PC-9 (cell line): ENCODE results near the gene ZFAND3. TPM values are rescaled to one million over a fixed set of nuclear protein-coding genes. Genes with fewer than 3 reads are reported as not detected.

Experiments used
- BruUV-seq: library from RNA; stranded (reverse); fragments of 400-500 nt; replicated peaks from 2 replicates; lab custom pipeline; 2021; lab: Mats Ljungman, UMichigan
- CTCF ChIA-PET: fragments of 300-600 bp; sonication (Branson Sonifier 250); formaldehyde crosslinking; loops from one replicate; lab custom pipeline; 2022; ENCODE audit warnings: antibody characterized with exemption; lab: Charles Lee
- POLR2A ChIA-PET: fragments of 300-600 bp; sonication (Branson Sonifier 250); formaldehyde crosslinking; loops from one replicate; lab custom pipeline; 2022; ENCODE audit warnings: antibody characterized with exemption; ENCODE audit not compliant: unreplicated experiment; lab: Charles Lee
- DNase-seq, 2 experiments: peaks; one replicate each; pipeline versions ENCODE4 v3.0.0 to v3.0.0-alpha.2; 2015 to 2022; ENCODE audit warnings: mixed read lengths in 1 of 2
- H2AFZ ChIP-seq: fragments of 200-600 bp; sonication (generic); 2 replicates; pipeline ENCODE4 v1.8.1; 2017; ENCODE audit warnings: antibody characterized with exemption
- H3F3A ChIP-seq: fragments of 200-600 bp; sonication (generic); 2 replicates; pipeline ENCODE4 v1.8.1; 2017; ENCODE audit warnings: antibody characterized with exemption, mild to moderate bottlenecking, low read depth; ENCODE audit not compliant: insufficient read depth
- H3K27ac ChIP-seq: fragments of 200-600 bp; sonication (generic); 2 replicates; pipeline ENCODE4 v1.6.1; 2016; ENCODE audit warnings: mixed run types
- H3K27me3 ChIP-seq: fragments of 200-600 bp; sonication (generic); 2 replicates; pipeline ENCODE4 v1.6.1; 2016; ENCODE audit warnings: low read depth, mixed run types; ENCODE audit not compliant: insufficient read depth
- H3K36me3 ChIP-seq: fragments of 200-600 bp; sonication (generic); 2 replicates; pipeline ENCODE4 v1.6.1; 2016; ENCODE audit warnings: low read depth, mixed run types
- H3K4me1 ChIP-seq: fragments of 200-600 bp; sonication (generic); replicated peaks from 2 replicates; pipeline ENCODE4 v1.6.1; 2016; ENCODE audit warnings: mixed run types; ENCODE audit not compliant: insufficient read depth
- H3K4me2 ChIP-seq: fragments of 200-600 bp; sonication (generic); 2 replicates; pipeline ENCODE4 v1.6.1; 2017; ENCODE audit warnings: mixed run types
- H3K4me3 ChIP-seq: fragments of 200-600 bp; sonication (generic); 2 replicates; pipeline ENCODE4 v1.6.1; 2016; ENCODE audit warnings: mixed run types
- H3K79me2 ChIP-seq: fragments of 200-600 bp; sonication (generic); 2 replicates; pipeline ENCODE4 v1.6.1; 2017; ENCODE audit warnings: low read depth, mixed run types
- H3K9me2 ChIP-seq: fragments of 200-600 bp; sonication (generic); 2 replicates; pipeline ENCODE4 v1.8.1; 2017; ENCODE audit warnings: mild to moderate bottlenecking; ENCODE audit not compliant: insufficient read depth
- H3K9me3 ChIP-seq: fragments of 200-600 bp; sonication (generic); 2 replicates; pipeline ENCODE4 v1.8.1; 2016; ENCODE audit warnings: low read depth; ENCODE audit not compliant: insufficient read depth
- H4K20me1 ChIP-seq: fragments of 200-600 bp; sonication (generic); 2 replicates; pipeline ENCODE4 v1.8.1; 2017; ENCODE audit not compliant: insufficient read depth
- EZH2 ChIP-seq: fragments of 200-600 bp; sonication (generic); IDR thresholded peaks from 2 replicates; pipeline ENCODE4 v1.8.0; 2017; ENCODE audit warnings: antibody characterized with exemption, low read depth
- intact Hi-C: fragments of 100-400 bp; cut with micrococcal nuclease; formaldehyde crosslinking; loops from one replicate; pipeline ENCODE4 v1.10.0; 2022; ENCODE audit not compliant: unreplicated experiment
- total RNA-seq: library from RNA; stranded (reverse); gene quantifications from 2 replicates; pipeline ENCODE4 v1.2.3, GENCODE V29; 2021
- TF ChIP-seq, protein P1 (sequence below): fragments of 200-600 bp; sonication (generic); conservative IDR thresholded peaks from 2 replicates; pipeline ENCODE4 v1.6.1; 2017; ENCODE audit warnings: mixed run types, antibody characterized with exemption, mild to moderate bottlenecking, moderate library complexity

Gene ZFAND3
- total RNA-seq, 1 experiment from 2014 or later = 46.8 TPM

DNA sequence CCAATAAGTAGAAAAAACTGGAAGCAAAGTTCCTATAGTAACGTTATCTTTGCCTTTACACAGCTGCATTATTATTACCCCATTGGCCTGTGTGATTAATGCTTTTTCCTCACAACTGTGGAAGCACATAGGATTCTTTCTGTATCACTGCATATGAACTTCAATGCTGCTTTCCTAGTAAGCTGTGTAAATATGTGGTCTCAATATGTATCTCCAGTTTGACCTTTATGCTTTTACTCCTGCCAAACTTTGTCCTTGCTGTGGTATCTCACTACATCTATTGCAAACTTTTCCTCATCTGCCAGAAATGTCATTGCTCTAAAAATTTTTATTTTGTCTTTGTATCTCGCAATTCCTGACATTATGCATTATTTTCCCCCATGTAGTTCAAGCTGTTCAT is 168.6 kb downstream of the ZFAND3 start:
- Histone ChIP-seq H3K9me2 (no peaks in the 10 kb centered on the region), H3K4me2 (no peak overlapping the region), H3K27ac (no peak overlapping the region), H2AFZ (no peak overlapping the region), H3K9me3 (0 out of 2 replicates have a peak, but pooled peaks cover 3% of the 10 kb centered on the region), H3K4me3 (no peak overlapping the region), H3F3A (no peaks in the 10 kb centered on the region), H3K4me1 (no peaks in the 10 kb centered on the region), H3K79me2 (peaks cover 38% of the 10 kb centered on the region), H3K36me3 (no peaks in the 10 kb centered on the region), H4K20me1 (peaks cover 51% of the 10 kb centered on the region), H3K27me3 (no peaks in the 10 kb centered on the region)
- POLR2A ChIA-PET = interaction anchor here (0.6 kb wide), 1 partner anchor 67 kb away, joined by 4 read pairs; no protein-coding TSS in a partner anchor
- CTCF ChIA-PET = no interaction called here
- TF ChIP-seq EZH2 = no peak
- TF ChIP-seq, protein P1, sequence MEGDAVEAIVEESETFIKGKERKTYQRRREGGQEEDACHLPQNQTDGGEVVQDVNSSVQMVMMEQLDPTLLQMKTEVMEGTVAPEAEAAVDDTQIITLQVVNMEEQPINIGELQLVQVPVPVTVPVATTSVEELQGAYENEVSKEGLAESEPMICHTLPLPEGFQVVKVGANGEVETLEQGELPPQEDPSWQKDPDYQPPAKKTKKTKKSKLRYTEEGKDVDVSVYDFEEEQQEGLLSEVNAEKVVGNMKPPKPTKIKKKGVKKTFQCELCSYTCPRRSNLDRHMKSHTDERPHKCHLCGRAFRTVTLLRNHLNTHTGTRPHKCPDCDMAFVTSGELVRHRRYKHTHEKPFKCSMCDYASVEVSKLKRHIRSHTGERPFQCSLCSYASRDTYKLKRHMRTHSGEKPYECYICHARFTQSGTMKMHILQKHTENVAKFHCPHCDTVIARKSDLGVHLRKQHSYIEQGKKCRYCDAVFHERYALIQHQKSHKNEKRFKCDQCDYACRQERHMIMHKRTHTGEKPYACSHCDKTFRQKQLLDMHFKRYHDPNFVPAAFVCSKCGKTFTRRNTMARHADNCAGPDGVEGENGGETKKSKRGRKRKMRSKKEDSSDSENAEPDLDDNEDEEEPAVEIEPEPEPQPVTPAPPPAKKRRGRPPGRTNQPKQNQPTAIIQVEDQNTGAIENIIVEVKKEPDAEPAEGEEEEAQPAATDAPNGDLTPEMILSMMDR = no peak
- DNase-seq = no peak
- intact Hi-C loops = no loop called here
- BruUV-seq = no TSS peak

DNA sequence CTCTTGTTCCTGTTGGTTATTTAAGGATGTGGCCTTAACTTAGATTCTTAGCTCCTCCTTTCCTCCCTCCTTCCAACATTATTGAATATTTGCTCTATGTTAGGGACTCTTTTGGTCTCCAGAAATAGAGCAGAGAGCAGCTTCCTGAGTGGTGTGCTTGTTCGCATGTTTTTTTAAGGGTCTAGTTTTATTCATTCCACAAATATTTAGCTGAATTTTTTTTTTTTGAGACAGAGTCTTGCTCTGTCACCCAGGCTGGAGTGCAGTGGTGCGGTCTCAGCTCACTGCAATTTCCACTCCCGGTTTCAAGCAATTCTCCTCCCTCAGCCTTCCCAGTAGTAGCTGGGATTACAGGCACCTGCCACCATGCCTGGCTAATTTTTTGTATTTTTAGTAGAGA is 169.2 kb downstream of the ZFAND3 start:
- Histone ChIP-seq H3K9me2 (no peaks in the 10 kb centered on the region), H3K4me1 (no peaks in the 10 kb centered on the region), H3K36me3 (no peaks in the 10 kb centered on the region), H2AFZ (no peak overlapping the region), H3K9me3 (0 out of 2 replicates have a peak, but pooled peaks cover 3% of the 10 kb centered on the region), H3K27ac (no peak overlapping the region), H3K4me2 (no peak overlapping the region), H3K27me3 (no peaks in the 10 kb centered on the region), H3K4me3 (no peak overlapping the region), H4K20me1 (peaks cover 55% of the 10 kb centered on the region), H3F3A (no peaks in the 10 kb centered on the region), H3K79me2 (peaks cover 36% of the 10 kb centered on the region)
- intact Hi-C loops = no loop called here
- CTCF ChIA-PET = no interaction called here
- POLR2A ChIA-PET = no interaction called here
- TF ChIP-seq, protein P1 = no peak
- no peak for TF ChIP-seq EZH2
- DNase-seq = no peak
- BruUV-seq = no TSS peak

DNA sequence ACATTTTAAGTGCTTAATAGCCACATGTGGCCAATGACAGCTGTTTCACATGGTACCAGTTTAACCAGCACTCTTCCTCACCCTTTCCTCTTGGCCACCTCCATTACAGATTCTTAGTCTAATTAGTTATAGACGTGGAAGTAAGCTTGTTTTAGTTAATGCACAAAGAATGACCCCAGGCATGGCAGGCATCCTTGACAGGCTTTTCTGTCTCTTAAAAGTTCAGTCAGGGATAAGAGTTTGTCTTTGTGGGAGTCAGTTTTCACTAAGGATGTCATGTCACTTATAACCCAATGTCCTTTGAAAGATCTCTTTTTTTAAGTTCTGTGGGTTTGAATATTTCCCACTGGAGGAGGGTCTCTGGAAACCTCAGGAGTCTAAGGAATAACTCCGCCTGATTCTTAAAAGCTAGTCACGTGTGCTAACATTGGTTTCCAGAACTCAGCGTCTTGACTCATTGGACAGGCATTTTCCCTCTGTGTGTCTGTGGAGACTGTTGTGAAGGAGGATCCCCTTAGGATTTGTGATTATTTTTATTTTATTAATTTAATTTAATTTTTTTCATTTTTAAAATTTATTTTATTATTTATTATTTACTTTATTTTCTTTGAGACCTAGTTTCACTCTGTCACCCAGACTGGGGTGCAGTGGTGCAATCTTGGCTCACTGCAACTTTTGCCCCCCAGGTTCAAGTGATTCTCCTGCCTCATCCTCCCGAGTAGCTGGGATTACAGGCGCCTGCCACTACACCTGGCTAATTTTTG is 171.4 kb downstream of the ZFAND3 start:
- no peak overlapping the region for H3K27ac ChIP-seq
- no peaks in the 10 kb centered on the region for H3F3A ChIP-seq

More for the DNA sequence above, 171.4 kb downstream of the ZFAND3 start:
- Histone ChIP-seq H4K20me1 (peaks cover 63% of the 10 kb centered on the region), H2AFZ (no peak overlapping the region), H3K4me2 (no peak overlapping the region), H3K79me2 (peaks cover 41% of the 10 kb centered on the region), H3K27me3 (no peaks in the 10 kb centered on the region), H3K4me1 (no peaks in the 10 kb centered on the region), H3K9me2 (no peaks in the 10 kb centered on the region), H3K36me3 (no peaks in the 10 kb centered on the region), H3K4me3 (no peak overlapping the region), H3K9me3 (no peaks in the 10 kb centered on the region)
- POLR2A ChIA-PET = no interaction called here
- no peak for TF ChIP-seq EZH2
- TF ChIP-seq, protein P1 = no peak
- no peak for DNase-seq
- intact Hi-C loops = no loop called here
- no TSS peak for BruUV-seq
- CTCF ChIA-PET = no interaction called here
